ENCODE data around the gene SELENOV.

SELENOV gene

DNA sequence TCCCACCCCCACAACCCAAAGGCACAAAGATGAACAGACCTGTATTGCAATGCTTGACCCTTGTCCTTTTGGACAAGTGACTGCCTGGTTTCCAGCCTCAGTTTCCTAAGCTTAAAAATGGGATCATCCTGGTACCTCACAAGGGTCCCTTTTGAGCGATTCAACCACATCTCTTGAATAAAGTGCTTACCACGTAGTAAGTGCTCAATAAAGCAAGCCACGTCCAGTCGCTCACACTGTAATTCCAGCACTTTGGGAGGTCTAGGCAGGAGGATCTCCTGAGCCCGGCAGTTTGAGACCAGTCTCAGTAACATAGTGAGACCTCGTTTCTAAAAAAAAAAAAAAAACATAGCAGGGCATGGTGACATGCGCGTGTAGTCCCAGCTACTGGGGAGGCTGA lies 15.0 kb upstream of the SELENOV start:
- H3K4me3 ChIP-seq (replicated peaks in 1 of 2; ENCODE audit: low read depth in 2 of 2, low read length in 2 of 2) = no peak overlapping the region
- DNase-seq (ENCODE audit: low read depth in 2 of 2) = no peak
- TF ChIP-seq, protein P1, sequence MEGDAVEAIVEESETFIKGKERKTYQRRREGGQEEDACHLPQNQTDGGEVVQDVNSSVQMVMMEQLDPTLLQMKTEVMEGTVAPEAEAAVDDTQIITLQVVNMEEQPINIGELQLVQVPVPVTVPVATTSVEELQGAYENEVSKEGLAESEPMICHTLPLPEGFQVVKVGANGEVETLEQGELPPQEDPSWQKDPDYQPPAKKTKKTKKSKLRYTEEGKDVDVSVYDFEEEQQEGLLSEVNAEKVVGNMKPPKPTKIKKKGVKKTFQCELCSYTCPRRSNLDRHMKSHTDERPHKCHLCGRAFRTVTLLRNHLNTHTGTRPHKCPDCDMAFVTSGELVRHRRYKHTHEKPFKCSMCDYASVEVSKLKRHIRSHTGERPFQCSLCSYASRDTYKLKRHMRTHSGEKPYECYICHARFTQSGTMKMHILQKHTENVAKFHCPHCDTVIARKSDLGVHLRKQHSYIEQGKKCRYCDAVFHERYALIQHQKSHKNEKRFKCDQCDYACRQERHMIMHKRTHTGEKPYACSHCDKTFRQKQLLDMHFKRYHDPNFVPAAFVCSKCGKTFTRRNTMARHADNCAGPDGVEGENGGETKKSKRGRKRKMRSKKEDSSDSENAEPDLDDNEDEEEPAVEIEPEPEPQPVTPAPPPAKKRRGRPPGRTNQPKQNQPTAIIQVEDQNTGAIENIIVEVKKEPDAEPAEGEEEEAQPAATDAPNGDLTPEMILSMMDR (IDR thresholded peaks at IDR 0.05; ENCODE audit: low read depth, low read length) = no peak

DNA sequence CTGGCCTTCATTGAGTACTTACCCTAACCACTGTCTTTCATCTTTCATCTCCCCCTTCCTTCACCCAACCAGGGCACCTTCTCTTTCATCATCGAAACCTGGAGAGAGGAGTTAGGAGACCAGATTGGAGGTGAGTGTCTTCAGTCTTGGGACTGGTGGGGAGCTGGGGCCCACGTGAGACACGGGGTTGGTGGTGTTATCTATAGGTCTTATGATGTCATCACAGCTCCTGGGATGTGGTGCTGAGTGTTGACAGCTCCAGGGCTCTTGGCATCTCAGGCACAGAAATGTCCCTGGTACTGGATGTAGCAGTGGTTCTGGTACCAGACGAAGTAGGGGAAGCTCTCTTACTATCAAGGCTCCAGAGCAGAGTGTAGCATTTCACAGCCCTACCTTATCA lies 14.4 kb upstream of the SELENOV start:
- DNase-seq (ENCODE audit: low read depth in 2 of 2) = no peak
- TF ChIP-seq, protein P1 (IDR thresholded peaks at IDR 0.05; ENCODE audit: low read depth, low read length) = no peak
- H3K4me3 ChIP-seq (replicated peaks in 1 of 2; ENCODE audit: low read depth in 2 of 2, low read length in 2 of 2) = no peak overlapping the region

DNA sequence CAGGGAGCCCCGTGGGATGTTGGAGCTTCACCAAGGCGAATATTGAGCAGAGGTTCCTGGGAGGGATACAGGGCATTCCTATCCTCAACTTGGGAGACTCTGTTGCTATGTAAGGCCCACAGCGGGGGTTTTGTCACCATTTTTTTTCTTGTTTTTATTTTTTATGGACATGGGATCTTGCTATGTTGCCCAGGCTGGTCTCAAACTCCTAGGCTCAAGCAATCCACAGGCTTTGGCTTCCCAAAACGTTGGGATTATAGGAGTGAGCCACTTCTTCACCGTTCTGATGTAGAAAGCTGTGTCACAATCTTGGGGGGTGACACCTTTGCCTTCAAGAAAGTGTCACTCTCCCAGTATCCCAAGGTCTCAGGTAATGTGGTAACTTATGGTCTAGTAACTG lies 13.6 kb upstream of the SELENOV start:
- TF ChIP-seq, protein P1 (IDR thresholded peaks at IDR 0.05; ENCODE audit: low read depth, low read length) = no peak
- H3K4me3 ChIP-seq (replicated peaks in 1 of 2; ENCODE audit: low read depth in 2 of 2, low read length in 2 of 2) = no peak overlapping the region
- DNase-seq (ENCODE audit: low read depth in 2 of 2) = no peak

DNA sequence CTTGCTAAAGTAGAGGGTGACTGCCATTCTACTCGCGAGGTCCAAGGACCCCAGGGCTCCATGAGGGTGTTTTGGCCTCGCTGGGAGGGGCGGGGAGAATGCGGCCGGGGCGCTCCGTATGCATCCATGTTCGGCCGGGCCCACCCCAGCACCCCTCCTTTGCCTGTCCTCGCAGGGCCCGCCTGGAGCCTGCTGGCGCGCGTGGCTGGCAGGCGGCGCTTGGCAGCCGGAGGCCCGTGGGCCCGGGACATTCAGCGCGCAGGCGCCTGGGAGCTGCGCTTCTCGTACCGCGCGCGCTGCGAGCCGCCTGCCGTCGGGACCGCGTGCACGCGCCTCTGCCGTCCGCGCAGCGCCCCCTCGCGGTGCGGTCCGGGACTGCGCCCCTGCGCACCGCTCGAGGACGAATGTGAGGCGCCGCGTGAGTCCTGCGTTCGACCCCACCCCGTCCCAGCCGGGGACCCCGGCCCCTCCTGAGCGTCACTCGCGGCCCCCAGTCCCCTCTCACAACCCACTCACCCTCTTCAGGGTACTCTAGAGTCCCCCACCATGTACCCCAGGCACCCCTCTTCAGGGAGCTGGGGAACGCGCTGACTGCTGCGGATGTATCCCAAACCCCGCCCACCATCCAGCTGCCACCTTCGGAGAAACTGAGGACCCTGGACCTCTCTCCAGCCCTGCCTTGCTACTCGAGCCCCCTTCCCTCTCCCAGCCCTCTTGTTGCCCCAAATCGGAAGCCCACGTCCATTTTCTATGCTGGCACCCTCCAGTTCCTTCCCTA lies 12.1 kb upstream of the SELENOV start:
- DNase-seq (ENCODE audit: low read depth in 2 of 2) = peak; percentile 74 to 79
- TF ChIP-seq, protein P1 (IDR thresholded peaks at IDR 0.05; ENCODE audit: low read depth, low read length) = peak; percentile 26
- no peak overlapping the region for H3K4me3 ChIP-seq (replicated peaks in 1 of 2; ENCODE audit: low read depth in 2 of 2, low read length in 2 of 2)

DNA sequence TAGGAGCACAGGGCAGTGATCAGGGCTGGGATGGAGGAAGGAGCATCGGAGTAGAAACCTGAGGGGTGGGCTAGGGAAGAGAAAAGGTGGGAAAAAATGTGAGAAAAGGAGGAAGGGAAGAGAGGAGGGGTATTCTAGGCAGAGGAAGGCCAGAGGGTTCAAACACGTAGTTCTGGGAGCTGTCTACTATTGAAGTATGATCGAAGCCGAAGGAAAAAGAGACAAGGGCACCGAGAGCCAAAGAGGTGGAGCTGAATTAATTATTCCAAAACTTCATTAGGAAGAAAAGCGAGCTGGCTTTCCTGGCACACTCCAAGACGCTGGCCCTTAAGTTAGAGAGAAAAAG lies 8.4 kb upstream of the SELENOV start:
- no peak for DNase-seq (ENCODE audit: low read depth in 2 of 2)
- H3K4me3 ChIP-seq (replicated peaks in 1 of 2; ENCODE audit: low read depth in 2 of 2, low read length in 2 of 2) = peak overlapping the region in 1 of 2 donors; percentile 51
- TF ChIP-seq, protein P1 (IDR thresholded peaks at IDR 0.05; ENCODE audit: low read depth, low read length) = no peak

DNA sequence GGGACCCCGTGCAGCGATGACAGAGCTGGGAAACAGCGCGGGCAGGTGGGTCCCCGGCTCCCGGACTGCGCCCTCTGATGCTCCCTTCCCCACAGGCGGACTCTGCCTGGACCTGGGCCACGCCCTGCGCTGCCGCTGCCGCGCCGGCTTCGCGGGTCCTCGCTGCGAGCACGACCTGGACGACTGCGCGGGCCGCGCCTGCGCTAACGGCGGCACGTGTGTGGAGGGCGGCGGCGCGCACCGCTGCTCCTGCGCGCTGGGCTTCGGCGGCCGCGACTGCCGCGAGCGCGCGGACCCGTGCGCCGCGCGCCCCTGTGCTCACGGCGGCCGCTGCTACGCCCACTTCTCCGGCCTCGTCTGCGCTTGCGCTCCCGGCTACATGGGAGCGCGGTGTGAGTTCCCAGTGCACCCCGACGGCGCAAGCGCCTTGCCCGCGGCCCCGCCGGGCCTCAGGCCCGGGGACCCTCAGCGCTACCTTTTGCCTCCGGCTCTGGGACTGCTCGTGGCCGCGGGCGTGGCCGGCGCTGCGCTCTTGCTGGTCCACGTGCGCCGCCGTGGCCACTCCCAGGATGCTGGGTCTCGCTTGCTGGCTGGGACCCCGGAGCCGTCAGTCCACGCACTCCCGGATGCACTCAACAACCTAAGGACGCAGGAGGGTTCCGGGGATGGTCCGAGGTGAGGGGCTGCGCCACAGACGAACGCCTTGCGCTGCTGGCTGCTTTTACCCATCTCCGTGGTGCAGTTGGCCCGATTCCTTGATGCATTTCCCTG lies 7.8 kb upstream of the SELENOV start:
- TF ChIP-seq, protein P1 (IDR thresholded peaks at IDR 0.05; ENCODE audit: low read depth, low read length) = no peak
- H3K4me3 ChIP-seq (replicated peaks in 1 of 2; ENCODE audit: low read depth in 2 of 2, low read length in 2 of 2) = peak overlapping the region; percentile 42 to 51
- peak; percentile 60 to 71 for DNase-seq (ENCODE audit: low read depth in 2 of 2)

All from cardiac fibroblast (primary cell).